GM10847 (cell line): ENCODE measurements around the gene PLAC1.

ENCODE experiments used
- POLR2A ChIP-seq: IDR thresholded peaks from 2 replicates; pipeline ENCODE4 v1.6.1; 2011; ENCODE audit not compliant: insufficient read length; ENCODE audit errors: extremely low read depth

Gene PLAC1

DNA sequence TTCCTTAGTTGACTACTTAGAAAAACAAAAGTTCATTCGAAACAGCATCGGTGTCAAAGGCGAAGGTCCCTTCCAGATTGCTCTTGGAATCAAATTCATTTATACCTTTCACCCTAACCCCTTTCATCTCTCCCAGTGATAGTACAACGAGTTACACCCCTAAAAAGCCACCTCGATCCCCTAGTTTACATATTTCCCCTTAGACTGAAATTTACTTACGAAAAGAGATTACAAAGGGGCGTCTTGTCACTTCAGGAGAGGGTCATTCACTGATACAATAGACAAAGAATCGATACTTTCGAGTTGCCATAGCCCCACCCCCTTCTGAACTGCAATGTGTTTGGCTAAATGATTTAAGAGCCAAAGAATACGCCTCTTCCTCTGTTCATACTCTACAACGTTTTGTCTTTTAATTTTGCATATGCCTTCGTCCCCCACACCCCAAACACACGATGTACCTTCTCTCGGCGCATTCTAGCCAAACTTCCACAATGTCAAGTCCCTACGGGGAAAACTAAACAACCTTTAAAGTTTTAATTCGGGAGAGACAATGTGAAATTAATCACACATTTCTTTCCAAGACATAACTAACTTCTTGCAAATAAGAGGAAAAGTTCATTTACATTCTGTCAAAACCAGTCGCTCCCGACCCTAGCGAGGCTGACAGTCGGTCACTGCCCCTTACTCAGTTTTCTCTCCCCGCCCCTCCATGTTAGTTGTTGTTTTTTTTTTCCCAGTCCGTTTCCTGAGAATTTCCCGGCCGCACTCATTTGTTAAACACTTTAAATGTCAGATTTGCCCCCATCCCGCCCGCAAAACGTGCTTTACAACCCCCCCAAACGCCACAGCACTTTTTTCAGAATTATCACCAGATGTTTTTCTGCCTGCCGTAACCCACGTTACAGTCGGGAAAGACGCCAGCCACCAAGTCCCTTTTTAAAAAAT lies 109.7 kb downstream of the PLAC1 start:
- TF ChIP-seq POLR2A, result no peak

DNA sequence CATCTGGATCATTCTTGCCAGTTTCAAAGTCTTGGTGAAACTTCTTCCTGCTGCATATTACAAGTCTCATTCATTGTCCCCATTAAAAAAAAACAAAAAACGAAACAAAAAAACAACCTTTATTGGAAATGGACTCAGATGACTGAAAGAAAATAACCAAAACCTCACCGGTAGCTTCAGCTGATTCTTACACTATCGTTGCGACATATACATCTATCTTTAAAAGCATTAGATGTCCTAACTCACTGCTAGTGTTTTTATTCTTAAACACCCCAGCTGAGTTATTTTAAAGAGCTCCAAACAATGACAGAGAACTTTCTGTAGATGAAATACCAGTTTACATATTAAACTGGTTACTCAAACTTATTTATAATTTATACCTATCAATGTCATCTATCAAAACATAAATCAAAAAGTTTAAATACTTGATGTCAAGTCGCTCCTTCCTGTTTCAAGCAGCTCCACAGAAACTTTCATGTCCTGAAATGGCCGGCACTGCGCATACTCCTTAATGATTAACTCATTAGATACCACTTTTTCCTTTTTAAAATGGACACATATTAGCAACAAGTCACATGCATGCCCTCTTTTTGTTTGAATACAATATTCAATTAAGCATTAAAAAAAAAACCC lies 111.1 kb downstream of the PLAC1 start:
- no peak for TF ChIP-seq POLR2A

DNA sequence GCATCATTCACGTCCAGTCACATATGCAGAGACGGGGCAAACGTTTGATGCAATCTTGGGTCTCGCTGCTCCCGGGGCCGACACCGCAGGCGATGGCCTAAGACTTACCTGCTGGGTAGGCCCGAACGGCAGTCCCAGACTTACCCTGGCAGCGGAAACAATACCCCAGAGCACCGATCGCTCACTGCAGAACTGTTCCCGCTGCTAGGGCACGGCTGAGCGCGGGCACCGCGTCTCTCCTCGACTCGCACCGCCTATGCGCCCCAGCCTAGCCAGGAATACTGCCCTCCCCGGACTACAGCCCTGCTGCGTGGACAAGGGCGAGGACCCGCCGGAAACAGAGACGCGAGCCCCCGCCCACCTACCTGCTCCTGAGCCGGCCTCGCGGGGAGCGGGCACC lies 112.1 kb downstream of the PLAC1 start:
- no peak for TF ChIP-seq POLR2A

DNA sequence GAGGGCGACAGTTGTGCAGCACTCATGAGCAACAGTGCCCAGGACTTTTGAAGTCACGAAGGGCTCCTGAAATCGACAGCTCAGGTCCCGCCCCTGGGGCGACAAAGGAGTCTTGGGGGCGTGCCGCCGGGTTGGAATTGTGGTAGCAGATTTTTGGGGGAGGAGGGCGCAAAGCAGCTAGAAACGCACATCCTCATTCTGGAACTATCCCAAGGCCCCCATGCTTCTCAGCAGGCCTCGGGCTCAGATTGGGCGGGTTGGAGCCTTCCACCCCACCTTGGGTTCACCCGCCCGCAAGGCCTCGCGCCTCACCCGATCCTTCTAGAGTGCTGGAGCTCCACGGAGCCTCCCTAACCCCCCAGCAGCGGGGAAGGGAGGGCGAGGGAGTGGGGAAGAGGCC lies 112.8 kb downstream of the PLAC1 start:
- no peak for TF ChIP-seq POLR2A

DNA sequence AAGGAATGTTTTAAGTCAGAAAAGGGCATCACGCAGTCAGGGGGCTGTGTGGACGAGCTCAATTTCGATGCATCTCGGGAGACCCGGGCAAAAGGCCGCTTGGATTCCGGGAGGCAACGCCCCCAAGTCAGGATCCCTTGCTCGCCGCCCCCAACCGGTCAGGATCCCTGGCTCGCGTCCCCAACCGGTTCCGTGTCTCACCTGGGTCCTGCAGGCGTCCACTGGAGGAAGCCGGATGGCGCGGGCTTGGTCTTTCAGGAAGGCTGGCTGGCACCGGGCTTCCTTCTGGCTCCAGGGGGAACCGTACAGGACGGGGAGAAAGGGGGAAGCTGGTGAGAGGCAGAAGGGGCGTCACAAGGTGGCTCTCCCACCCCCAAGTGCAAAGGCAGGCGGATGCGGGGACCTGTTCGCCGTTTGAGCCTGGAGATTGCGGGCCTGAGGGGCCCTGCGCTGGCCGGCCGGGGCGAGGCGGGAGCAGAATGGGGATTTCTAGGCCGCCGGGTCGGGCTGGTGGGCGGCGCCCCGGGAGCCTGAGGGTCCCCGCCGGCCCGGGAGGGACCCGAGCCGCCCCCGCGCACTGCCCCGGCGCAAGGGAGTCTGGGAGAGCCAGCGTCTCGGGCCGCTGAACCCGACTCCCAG lies 113.6 kb downstream of the PLAC1 start:
- no peak for TF ChIP-seq POLR2A

DNA sequence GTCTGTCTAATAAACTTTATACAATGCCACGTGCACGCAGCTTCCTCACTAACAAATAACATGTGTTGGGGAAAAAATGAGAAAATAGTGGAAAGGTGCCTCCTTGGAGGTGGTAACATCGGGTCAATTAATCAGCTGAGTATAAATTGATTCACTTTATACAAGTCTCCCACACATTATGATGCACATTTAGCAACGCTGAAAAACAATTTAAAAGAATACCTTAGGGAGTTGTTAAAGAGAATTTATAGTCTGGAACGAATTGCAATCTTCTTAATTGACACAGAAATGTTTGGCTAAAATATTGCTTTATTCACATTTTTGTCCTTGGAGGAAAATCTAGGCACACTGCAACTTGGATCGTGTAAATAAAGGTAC lies 114.1 kb downstream of the PLAC1 start:
- no peak for TF ChIP-seq POLR2A

DNA sequence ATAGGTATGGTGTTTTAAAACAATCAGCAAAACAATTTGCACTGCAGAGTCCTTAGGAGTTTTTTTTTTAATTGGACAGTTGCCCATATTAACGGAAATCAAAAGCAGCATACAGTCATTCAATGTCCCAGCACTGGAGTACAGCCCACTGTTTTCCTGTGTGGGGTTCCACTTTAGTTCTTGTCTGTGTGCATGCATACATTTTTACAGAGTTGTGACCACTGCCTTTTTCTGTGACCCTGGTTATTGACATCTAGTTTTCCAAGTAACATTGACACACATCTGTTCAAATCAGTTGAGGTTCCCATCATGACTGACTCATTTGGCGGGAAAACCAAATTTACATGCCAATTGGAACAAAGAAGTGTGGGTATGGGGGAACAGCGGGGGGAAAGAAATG lies 115.0 kb downstream of the PLAC1 start:
- TF ChIP-seq POLR2A, result no peak

DNA sequence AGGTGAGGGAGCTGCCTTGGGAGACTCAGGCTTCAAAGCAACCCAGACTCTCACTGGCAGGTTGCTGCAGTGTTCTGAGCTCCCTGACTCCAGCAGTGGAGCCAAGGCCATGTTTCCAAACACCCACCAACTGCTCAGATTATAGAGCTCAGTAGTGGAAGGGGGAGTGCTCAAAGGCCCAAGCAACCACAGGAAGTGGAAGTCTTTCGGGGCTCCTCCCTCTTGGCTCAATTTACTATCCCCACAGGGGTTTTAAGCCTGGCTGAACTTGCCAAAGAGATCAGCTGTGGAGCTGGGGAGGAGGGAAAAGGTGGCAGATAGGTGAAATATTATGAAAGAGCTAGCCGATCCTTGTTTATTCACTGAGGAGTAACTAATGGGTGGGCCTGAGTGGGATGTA lies 115.8 kb downstream of the PLAC1 start:
- TF ChIP-seq POLR2A, result no peak

DNA sequence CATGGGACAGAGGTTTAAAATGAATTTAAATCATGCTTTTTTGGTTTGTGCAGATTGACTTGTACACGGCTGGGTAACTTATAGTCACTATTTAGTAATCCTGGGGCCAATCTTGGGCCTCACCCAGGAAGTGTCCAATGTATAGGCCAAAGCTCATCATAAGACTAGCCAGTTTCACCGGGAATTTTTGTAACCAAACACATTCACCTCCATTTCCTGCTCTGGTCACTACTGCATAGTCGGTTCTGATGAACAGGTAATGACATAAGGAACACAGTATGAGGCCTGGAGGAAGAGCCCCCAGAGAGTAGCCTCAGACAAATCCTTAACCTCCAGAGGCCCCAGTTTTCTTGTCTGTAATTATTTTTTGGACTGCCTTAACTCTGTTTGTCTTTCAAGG lies 116.4 kb downstream of the PLAC1 start:
- TF ChIP-seq POLR2A, result no peak

DNA sequence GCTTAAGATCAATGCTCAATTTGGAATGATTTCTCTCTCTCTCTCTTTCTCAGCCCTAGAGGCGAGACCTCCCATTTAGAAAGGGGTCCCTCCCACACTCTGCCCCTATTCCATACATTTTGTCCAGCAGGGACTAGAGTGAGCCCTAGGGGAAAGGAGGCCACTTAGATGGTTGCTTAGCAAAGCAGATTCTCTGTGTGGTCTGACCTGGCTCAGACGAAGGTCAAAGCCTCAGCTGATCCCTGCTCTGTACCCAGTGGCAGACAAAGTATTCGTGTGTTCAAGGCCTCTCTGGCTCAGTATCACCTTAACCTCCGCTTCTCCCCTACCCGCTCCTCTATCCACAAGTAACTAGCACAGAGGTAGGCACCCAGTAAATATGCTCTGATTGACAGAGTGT lies 120.0 kb downstream of the PLAC1 start:
- no peak for TF ChIP-seq POLR2A

DNA sequence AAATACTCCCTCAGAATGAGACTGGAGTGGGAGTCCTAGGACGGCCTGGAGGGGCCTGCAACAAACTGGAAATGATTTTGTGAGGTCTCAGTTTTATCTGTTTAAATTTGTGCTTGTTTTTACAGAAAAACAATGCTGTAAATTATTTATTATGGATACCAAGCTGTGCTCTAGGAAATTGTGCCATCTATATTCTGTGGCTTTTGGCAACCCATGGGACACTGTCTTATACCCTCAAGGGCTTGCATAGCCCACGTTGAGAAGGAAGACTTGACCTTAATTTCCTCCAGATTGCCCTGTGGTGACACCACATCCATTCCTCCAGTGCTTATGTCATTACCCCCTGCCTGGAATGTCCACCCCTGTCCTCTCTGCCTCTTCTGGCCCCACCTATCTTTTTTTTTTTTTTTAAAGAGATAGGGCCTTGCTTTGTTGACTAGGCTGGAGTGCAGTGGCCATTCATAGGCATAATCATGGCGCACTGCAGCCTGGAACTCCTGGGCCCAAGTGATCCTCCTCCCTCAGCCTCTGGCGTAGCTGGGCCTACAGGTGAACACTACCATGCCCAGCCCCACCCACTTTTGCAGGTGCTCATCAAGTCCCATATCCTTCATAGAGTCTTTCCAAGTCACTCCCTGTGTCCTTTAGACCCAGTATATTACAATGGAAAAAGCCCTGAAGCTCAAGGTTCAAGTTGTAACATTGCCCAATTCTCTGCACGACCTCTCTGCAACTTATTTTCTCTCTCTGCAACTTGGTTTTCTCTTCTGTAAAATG lies 120.9 kb downstream of the PLAC1 start:
- TF ChIP-seq POLR2A, result no peak

DNA sequence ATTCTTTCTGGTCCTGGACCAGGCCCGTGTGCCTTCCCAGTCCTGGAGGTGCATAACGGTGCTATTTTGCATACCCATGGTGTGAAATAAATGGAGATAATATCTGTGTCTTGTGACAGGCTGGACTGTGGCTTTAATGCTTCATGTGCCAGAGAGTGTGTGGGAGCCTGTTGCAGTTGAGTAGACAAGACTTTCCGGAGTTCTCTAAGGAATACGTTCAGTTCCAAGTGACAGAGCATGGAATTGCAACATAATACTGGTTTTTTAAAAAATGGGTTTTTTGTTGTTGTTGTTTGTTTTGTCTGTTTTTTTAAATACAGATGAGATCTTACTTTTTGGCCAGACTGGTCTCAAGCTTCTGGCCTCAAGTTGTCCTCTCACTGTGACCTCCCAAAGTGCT lies 124.3 kb downstream of the PLAC1 start:
- TF ChIP-seq POLR2A, result no peak

DNA sequence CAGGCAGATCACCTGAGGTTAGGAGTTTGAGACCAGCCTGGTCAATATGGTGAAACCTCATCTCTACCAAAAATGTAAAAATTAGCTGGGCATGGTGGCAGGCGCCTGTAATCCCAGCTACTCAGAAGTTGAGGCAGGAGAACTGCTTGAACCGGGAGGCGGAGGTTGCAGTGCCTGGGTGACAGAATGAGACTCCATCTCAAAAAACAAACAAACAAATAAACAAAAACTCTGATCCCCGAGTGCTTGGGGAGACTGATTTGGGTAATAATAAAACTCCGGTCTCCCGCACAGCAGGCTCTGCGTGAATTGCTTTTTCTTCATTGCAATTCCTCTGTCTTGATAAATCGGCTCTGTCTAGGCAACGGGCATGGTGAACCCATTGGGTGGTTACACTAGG lies 124.9 kb downstream of the PLAC1 start:
- TF ChIP-seq POLR2A, result no peak

DNA sequence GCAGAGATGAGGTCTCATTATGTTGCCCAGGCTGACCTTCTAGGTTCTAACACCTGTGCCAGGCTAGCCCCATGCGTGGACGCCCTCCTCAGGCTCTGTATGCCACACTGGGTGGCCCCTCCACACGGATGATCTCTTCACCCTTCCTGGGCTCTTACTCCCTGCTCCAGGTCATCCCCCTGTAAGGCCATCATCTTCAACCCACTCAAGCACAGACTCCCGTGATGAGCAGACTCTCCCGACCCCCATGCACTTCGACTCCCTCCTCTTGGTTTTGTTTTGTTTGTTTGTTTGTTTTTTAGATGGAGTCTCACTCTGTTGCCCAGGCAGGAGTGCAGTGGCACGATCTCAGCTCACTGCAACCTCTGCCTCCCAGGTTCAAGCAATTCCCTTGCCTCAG lies 127.4 kb downstream of the PLAC1 start:
- no peak for TF ChIP-seq POLR2A

DNA sequence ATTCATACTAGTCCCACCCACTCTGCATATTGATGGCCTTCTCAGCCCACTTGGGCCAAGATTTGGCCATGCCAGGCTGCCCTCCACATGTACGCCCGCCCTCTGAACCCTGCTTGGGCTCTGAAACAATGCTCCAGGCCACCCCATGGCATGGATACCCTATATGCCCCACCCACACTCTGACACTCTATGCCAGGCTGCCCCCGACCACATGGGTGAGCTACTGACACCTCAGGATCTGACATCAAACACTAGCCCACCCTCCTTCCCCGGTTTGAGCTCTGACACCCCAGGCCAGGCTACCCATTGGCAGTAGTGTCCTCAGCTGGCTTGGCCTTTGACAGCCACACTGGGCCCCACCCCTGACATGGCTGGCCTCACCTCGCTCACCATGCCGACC lies 128.8 kb downstream of the PLAC1 start:
- TF ChIP-seq POLR2A, result no peak
